GM12801 (cell line): Measurements from ENCODE around the gene ZNF232.

Source experiments
- TF ChIP-seq, protein P1 (sequence below): IDR thresholded peaks from one replicate; pipeline ENCODE4 v1.5.1; 2011; ENCODE audit warnings: control low read depth; ENCODE audit not compliant: insufficient read length; ENCODE audit errors: extremely low read depth

Gene ZNF232

DNA sequence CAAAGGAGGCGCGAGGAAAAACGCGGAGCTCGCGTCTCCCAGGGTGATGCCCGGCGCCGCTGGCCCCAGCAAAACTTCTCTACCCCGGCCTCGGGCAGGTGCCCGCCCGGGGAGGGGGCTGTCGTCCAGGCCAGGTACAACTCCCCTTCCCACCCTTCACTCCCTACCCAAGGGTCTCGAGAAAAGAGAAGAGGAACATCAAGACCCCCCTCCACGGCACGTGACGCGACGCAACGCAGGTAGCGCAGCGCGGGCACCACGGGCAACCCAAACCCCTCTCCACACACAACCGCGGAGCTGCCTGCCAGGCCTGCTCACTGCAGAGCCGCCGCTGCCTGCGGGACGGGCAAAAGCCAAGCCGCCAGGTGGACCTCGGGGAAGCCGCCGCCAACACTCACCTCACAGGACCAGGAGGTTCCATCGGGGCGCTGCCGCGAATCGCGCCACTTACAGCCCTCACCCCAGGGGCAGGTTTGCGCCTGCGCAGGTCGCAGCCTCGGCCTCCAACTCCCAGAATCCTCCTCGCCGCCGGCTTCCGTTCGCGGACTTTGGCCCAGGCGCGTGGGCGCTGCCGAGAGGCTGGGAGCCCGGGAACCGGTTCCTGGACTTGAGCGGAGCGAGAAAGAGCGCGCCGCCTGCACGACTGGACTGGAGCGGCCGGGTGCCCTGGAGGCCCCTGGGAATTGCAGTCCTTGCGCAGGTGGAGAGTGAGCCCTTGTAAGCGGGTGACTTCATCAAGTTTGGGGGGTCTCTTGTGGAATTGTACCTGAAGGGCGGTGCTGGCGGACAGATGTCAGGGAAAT, at the start of gene ZNF232:
ZNF232 (minus strand) TSS at position 477 of the 803 bp plus-strand sequence; CDS start at position 421, 56 bp downstream.
- TF ChIP-seq, protein P1, sequence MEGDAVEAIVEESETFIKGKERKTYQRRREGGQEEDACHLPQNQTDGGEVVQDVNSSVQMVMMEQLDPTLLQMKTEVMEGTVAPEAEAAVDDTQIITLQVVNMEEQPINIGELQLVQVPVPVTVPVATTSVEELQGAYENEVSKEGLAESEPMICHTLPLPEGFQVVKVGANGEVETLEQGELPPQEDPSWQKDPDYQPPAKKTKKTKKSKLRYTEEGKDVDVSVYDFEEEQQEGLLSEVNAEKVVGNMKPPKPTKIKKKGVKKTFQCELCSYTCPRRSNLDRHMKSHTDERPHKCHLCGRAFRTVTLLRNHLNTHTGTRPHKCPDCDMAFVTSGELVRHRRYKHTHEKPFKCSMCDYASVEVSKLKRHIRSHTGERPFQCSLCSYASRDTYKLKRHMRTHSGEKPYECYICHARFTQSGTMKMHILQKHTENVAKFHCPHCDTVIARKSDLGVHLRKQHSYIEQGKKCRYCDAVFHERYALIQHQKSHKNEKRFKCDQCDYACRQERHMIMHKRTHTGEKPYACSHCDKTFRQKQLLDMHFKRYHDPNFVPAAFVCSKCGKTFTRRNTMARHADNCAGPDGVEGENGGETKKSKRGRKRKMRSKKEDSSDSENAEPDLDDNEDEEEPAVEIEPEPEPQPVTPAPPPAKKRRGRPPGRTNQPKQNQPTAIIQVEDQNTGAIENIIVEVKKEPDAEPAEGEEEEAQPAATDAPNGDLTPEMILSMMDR = no peak

DNA sequence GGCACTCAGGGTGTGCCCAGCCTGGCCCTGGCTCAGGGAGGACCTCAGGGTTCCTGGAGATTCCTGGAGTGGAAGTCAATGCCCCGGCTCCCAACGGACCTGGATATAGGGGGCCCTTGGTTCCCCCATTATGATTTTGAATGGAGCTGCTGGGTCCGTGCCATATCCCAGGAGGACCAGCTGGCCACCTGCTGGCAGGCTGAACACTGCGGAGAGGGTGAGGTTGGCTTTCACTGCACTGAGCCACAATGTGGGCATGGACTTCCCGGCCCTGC, 27.7 kb upstream of the ZNF232 start:
- TF ChIP-seq, protein P1 = no peak

DNA sequence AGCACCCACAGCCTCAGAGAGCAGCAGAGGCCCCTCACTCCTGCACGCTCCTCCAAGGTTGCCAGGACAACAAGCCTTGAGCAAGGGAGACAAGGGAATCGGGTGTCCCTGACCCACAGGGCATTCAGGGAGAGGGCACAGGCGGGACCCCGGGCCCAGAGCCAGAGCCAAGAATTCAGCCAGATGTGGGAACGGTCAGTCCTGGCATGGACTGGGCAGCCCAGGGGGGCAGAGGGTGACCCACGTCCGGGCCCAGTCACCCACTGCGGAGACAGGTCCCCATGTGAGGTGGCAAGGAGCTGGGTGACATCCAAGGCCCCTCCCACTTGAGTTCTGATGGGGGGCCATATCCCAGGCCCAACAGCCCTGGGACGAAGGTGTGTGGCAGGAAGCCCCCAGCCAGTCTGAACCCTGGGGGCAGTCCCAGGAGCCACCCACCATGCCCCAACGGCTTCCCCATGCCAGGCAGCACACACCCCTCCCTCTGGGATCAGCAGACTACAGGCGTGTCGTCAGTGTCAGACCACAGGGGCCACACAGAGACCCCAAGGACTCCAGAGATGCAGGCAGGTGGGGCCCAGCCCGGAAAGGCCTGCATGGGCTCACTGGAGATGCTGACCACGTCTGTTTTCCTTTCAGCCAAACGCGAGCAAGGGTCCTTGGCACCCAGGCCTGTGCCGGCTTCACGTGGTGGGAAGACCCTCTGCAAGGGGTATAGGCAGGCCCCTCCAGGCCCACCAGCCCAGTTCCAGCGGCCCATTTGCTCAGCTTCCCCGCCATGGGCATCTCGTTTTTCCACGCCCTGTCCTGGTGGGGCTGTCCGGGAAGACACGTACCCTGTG, 27.2 kb upstream of the ZNF232 start:
- TF ChIP-seq, protein P1 = no peak

- TF ChIP-seq, protein P1 = no peak
These were observed 24.3 kb upstream of the ZNF232 start for GRCh38 chr17:5135726-5136579.

DNA sequence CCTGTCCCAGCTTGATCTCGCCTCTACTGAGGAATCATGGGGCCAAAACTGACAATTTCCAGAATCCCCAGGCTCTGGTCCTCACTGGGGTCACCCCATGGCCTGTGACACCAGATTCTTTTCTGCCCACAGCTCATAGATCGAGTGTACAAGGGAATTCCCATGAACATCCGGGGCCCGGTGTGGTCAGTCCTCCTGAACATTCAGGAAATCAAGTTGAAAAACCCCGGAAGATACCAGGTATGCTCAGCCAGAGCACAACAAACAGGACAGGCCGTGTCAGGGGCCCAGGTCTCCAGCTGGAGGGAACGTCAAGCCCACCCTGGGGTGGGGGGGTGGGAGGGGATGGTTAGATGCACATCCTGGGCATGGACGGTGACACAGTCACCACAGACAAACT, 21.6 kb upstream of the ZNF232 start:
- TF ChIP-seq, protein P1 = no peak

DNA sequence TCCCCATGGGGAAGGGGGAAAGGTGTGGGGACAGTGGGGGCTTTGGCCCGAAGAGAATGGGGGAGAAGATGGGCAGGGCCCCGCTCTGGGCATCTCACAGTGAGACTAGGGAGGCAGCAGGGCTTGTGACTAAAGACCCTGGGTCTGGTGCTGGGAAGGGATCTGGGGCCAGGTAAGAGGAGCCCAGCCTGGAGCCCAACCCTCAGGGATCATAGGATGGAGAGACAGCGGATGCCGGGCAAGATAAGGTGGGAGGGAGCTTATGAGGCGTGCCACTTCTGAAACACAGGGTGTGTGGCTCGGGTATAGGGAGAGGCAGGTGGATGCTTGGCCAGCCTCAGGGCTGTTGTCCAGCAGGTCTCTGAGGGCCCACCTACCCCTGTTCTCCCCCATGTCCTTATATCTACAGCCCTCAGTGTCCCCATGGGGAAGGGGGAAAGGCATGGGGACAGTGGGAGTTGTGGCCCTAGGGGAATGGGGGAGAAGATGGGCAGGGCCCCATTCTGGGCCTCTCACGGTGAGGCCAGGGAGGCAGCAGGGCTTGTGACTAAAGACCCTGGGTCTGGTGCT, 19.6 kb upstream of the ZNF232 start:
- TF ChIP-seq, protein P1 = no peak
